ENCODE measurements around the gene STOML1. TPM values are rescaled to one million over a fixed set of nuclear protein-coding genes. Genes with fewer than 3 reads are reported as not detected.

The STOML1 gene
- total and polyA plus RNA-seq, 2 experiments from 2014 or later, result 2.3 to 2.4 TPM

- TF ChIP-seq EZH2 (IDR thresholded peaks at IDR 0.05; ENCODE audit: low read depth, unreplicated experiment) (no peak), CREB1 (CRISPR knock-in tag; IDR thresholded peaks at IDR 0.05; ENCODE audit: low read depth) (no peak), ZNF114 (CRISPR knock-in tag; IDR thresholded peaks at IDR 0.05) (no peak), CTCF (conservative IDR thresholded peaks at IDR 0.05; ENCODE audit: low read depth in 2 of 2) (no peak), REST (IDR thresholded peaks at IDR 0.05; ENCODE audit: unreplicated experiment) (no peak), JUNB (IDR thresholded peaks at IDR 0.05; ENCODE audit: unreplicated experiment) (no peak), EZH2phosphoT487 (IDR thresholded peaks at IDR 0.05; ENCODE audit: unreplicated experiment) (no peak), STAT1 (IDR thresholded peaks at IDR 0.05; ENCODE audit: unreplicated experiment) (no peak), ZNF331 (CRISPR knock-in tag; IDR thresholded peaks at IDR 0.05; ENCODE audit: low read depth) (no peak)
- TF ChIP-seq, protein P1, sequence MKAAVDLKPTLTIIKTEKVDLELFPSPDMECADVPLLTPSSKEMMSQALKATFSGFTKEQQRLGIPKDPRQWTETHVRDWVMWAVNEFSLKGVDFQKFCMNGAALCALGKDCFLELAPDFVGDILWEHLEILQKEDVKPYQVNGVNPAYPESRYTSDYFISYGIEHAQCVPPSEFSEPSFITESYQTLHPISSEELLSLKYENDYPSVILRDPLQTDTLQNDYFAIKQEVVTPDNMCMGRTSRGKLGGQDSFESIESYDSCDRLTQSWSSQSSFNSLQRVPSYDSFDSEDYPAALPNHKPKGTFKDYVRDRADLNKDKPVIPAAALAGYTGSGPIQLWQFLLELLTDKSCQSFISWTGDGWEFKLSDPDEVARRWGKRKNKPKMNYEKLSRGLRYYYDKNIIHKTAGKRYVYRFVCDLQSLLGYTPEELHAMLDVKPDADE (IDR thresholded peaks at IDR 0.05), result no peak
- Histone ChIP-seq H3K36me3 (ENCODE audit: insufficient read depth) (no peaks in the 10 kb centered on the region), H3K27ac (ENCODE audit: low read depth) (no peak overlapping the region), H3K27me3 (ENCODE audit: insufficient read depth) (peaks cover 15% of the 10 kb centered on the region; the same call in 1 of the 2 replicates), H3F3A (replicated peaks; ENCODE audit: low read depth) (no peaks in the 10 kb centered on the region), H4K20me1 (replicated peaks; ENCODE audit: insufficient read depth) (no peaks in the 10 kb centered on the region), H2AFZ (no peak overlapping the region), H3K4me1 (ENCODE audit: insufficient read depth) (peaks cover 7% of the 10 kb centered on the region), H3K4me2 (no peak overlapping the region), H3K79me2 (replicated peaks; ENCODE audit: insufficient read depth) (no peaks in the 10 kb centered on the region), H3K4me3 (no peak overlapping the region), H3K9me2 (ENCODE audit: insufficient read depth) (no peaks in the 10 kb centered on the region)
- H3K27ac Mint-ChIP-seq, result no peak overlapping the region
- no peak overlapping the region for H3K4me3 Mint-ChIP-seq
- no peaks in the 10 kb centered on the region; the same call in 2 of the 3 replicates for H3K36me3 Mint-ChIP-seq (ENCODE audit: low read depth)
- peaks cover 22% of the 10 kb centered on the region for H3K27me3 Mint-ChIP-seq (ENCODE audit: insufficient read depth, low read depth, poor library complexity)
- H3K4me1 Mint-ChIP-seq, result peaks cover 25% of the 10 kb centered on the region
- no peak for DNase-seq (ENCODE audit: low spot score)
- no peak for ATAC-seq
- no peaks in the 10 kb centered on the region for H3K9me3 Mint-ChIP-seq
Observed at GRCh38 chr15:73930790-73931281, 61.3 kb downstream of the STOML1 start.
